Stimulated activated CD8-positive, alpha-beta memory T cell treated with anti-CD3 and anti-CD28 coated beads, Interleukin-12 subunit alpha, Interleukin-12 subunit beta, amount 100 ng/mL, for 24 hours (primary cell): ENCODE data around the gene ZFP64.
"Not testable (repeated sequence)": the region's sequence is repeated elsewhere in the genome, so short reads cannot be mapped to it uniquely, and the experiment has no call there.

Experiments used
- DNase-seq: peaks from one replicate; pipeline ENCODE4 v3.0.0-alpha.2; 2020; ENCODE audit errors: extremely low read depth

The ZFP64 gene

GRCh38 chr20:52204136-52204535 is 12.6 kb upstream of the ZFP64 start:
- no peak for DNase-seq

- no peak for DNase-seq
These were observed 9.8 kb upstream of the ZFP64 start for GRCh38 chr20:52201395-52201794.

GRCh38 chr20:52200870-52201269 is 9.3 kb upstream of the ZFP64 start:
- no peak for DNase-seq

GRCh38 chr20:52196845-52197244 is 5.3 kb upstream of the ZFP64 start:
- DNase-seq = no peak

- no peak for DNase-seq
These were observed 2.4 kb upstream of the ZFP64 start for GRCh38 chr20:52193886-52194545.

GRCh38 chr20:52193133-52193532 is 1.6 kb upstream of the ZFP64 start:
- DNase-seq = no peak

GRCh38 chr20:52192719-52193007 is 1.1 kb upstream of the ZFP64 start:
- not testable (repeated sequence) for DNase-seq

GRCh38 chr20:52191916-52192718 is 538 bp upstream of the ZFP64 start:
- no peak for DNase-seq

GRCh38 chr20:52190437-52191131 is 995 bp downstream of the ZFP64 start:
- no peak for DNase-seq

- DNase-seq = no peak
These were observed 9.8 kb downstream of the ZFP64 start for GRCh38 chr20:52181766-52182165.

- no peak for DNase-seq
These were observed 11.3 kb downstream of the ZFP64 start for GRCh38 chr20:52180180-52180840.

- DNase-seq = no peak
These were observed 12.0 kb downstream of the ZFP64 start for GRCh38 chr20:52179331-52180179.

GRCh38 chr20:52178691-52179090 is 12.9 kb downstream of the ZFP64 start:
- no peak for DNase-seq

- DNase-seq = no peak
These were observed 15.7 kb downstream of the ZFP64 start for GRCh38 chr20:52175840-52176239.

GRCh38 chr20:52172392-52173047 is 19.1 kb downstream of the ZFP64 start:
- DNase-seq = no peak

- DNase-seq = no peak
These were observed 20.6 kb downstream of the ZFP64 start for GRCh38 chr20:52171025-52171424.

- no peak for DNase-seq
These were observed 23.5 kb downstream of the ZFP64 start for GRCh38 chr20:52168116-52168515.

- no peak for DNase-seq
These were observed 24.2 kb downstream of the ZFP64 start for GRCh38 chr20:52167232-52167840.

GRCh38 chr20:52166150-52166549 is 25.4 kb downstream of the ZFP64 start:
- DNase-seq = no peak

- DNase-seq = no peak
These were observed 30.9 kb downstream of the ZFP64 start for GRCh38 chr20:52160621-52161204.
